Adrenal gland (tissue), 5 donors: ENCODE measurements around the gene EHBP1.

Experiments used
- CTCF ChIP-seq, 6 experiments: fragments of 450-650 bp in 4 of 6; fragments of 200-600 bp in 2 of 6; sonication (generic) in 1 of 6; IDR thresholded peaks; 1 replicate in 5 of 6; 2 replicates in 1 of 6; pipeline versions ENCODE4 v1.5.1 to v1.8.0; 2016 to 2021; ENCODE audit warnings: antibody characterized with exemption in 6 of 6, mild to moderate bottlenecking in 2 of 6, moderate library complexity in 1 of 6
- POLR2A ChIP-seq, 2 donors: fragments of 450-650 bp; IDR thresholded peaks; one replicate each; pipeline ENCODE4 v1.6.1; 2017; ENCODE audit warnings: antibody characterized with exemption in 2 of 2, mild to moderate bottlenecking in 2 of 2, moderate library complexity in 1 of 2
- donor health status: DM: no; HTN: no; CAD: no.

- TF ChIP-seq CTCF (IDR thresholded peaks at IDR 0.05) = no peak
- no peak for TF ChIP-seq POLR2A (IDR thresholded peaks at IDR 0.05)
Measured at GRCh38 chr2:63051042-63051794, 345.7 kb downstream of the EHBP1 start.
